Left lung (tissue), 10 donors: ENCODE measurements around the gene DHRS13. TPM values are rescaled to one million over a fixed set of nuclear protein-coding genes. Genes with fewer than 3 reads are reported as not detected.
"Not testable (repeated sequence)": the region's sequence is repeated elsewhere in the genome, so short reads cannot be mapped to it uniquely, and the experiment has no call there.

Source experiments
- ATAC-seq: fragments of 200-7000 bp; cut with Tn5 transposase; one replicate; pipeline ENCODE4 v1.9.1; 2020; ENCODE audit warnings: moderate library complexity
- DNase-seq, 4 donors: peaks; one replicate each; pipeline ENCODE4 v3.0.0-alpha.2; 2013 to 2020
- H3K27ac ChIP-seq, 2 donors: fragments of 200-600 bp; sonication (generic) in 1 of 2; one replicate each; pipeline versions ENCODE4 v1.5.0 to v1.8.0; 2020 to 2021
- H3K27me3 ChIP-seq, 2 donors: fragments of 200-600 bp; sonication (generic) in 1 of 2; one replicate each; pipeline versions ENCODE4 v1.5.0 to v1.8.0; 2020 to 2021
- H3K36me3 ChIP-seq, 2 donors: fragments of 200-600 bp; sonication (generic) in 1 of 2; one replicate each; pipeline versions ENCODE4 v1.5.0 to v1.8.0; 2020 to 2021
- H3K4me1 ChIP-seq, 2 donors: fragments of 200-600 bp; one replicate each; pipeline ENCODE4 v1.8.0; 2021
- H3K4me3 ChIP-seq, 2 donors: fragments of 200-600 bp; sonication (generic) in 1 of 2; one replicate each; pipeline versions ENCODE4 v1.5.0 to v1.8.0; 2020 to 2021; ENCODE audit warnings: mild to moderate bottlenecking in 1 of 2
- H3K9me3 ChIP-seq, 2 donors: fragments of 200-600 bp; sonication (generic) in 1 of 2; one replicate each; pipeline versions ENCODE4 v1.5.0 to v1.8.0; 2020 to 2021
- intact Hi-C, 2 donors: fragments of 100-400 bp; cut with DNase I; formaldehyde crosslinking; loops; one replicate each; pipeline versions ENCODE4 v1.11.2 to v1.14.2; 2022
- polyA plus RNA-seq, 6 donors: library from polyadenylated mRNA; unstranded; fragments of 120-200 nt; gene quantifications; one replicate each; pipeline ENCODE4 v1.2.1, GENCODE V29; 2013; ENCODE audit not compliant: insufficient read length in 6 of 6
- total RNA-seq, 2 donors: library from RNA; stranded (reverse); fragmentation: NEBNext Ultra II Directional; extraction: Animal tissue kit (Norgen Biotek cat#: 25700); gene quantifications; one replicate each; pipeline ENCODE4 v1.2.1, GENCODE V29; 2021
- TF ChIP-seq, protein P1 (sequence below), 2 donors: fragments of 200-600 bp; sonication (generic) in 1 of 2; IDR thresholded peaks; one replicate each; pipeline versions ENCODE4 v1.5.0 to v1.8.0; 2021; ENCODE audit warnings: antibody characterized with exemption in 2 of 2
- donor health status: DM: no; HTN: yes; CAD: no.
- donor health status: DM: no; HTN: no; CAD: no.

DHRS13 gene
- total and polyA plus RNA-seq, 8 donors = 5.2 to 16.9 (median 7.0) TPM

DNA sequence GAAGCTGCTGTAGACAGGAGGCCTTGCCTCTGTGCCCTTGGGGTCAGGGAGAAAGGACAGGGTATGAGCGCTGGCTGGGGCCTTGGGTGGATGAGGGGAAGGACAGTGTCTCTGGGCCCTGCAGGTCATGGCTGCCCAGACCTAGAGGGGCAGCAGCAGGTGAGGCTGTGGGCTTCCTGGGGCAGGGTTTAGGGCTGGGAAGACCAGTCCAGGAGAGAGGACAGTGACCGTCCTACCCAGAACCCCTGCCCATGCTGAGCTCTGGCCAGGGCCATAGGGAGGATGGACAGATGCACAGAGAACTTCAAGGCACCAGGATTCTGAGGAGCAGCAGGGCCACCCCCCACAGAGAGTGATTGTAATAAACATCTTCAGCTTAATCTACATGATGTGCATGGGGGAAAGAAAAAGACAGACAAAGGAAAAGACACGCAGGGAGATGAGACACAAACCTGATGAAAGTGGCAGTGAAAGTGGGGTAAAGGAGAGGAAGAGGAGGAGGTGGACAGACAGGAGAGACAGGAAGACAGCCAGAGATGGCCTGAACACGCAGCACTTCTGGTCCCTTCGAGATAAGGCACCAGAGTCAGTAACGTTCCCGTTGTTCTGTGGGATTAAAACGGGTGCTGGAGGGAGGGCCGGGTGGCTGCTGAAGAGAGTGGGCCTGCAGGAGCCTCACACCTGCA is 22.9 kb downstream of the DHRS13 start:
- TF ChIP-seq, protein P1, sequence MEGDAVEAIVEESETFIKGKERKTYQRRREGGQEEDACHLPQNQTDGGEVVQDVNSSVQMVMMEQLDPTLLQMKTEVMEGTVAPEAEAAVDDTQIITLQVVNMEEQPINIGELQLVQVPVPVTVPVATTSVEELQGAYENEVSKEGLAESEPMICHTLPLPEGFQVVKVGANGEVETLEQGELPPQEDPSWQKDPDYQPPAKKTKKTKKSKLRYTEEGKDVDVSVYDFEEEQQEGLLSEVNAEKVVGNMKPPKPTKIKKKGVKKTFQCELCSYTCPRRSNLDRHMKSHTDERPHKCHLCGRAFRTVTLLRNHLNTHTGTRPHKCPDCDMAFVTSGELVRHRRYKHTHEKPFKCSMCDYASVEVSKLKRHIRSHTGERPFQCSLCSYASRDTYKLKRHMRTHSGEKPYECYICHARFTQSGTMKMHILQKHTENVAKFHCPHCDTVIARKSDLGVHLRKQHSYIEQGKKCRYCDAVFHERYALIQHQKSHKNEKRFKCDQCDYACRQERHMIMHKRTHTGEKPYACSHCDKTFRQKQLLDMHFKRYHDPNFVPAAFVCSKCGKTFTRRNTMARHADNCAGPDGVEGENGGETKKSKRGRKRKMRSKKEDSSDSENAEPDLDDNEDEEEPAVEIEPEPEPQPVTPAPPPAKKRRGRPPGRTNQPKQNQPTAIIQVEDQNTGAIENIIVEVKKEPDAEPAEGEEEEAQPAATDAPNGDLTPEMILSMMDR (IDR thresholded peaks at IDR 0.05) = no peak
- Histone ChIP-seq H3K36me3 (peaks cover 0 to 71% of the 10 kb centered on the region in 2 donors), H3K27me3 (no peaks in the 10 kb centered on the region), H3K4me1 (no peaks in the 10 kb centered on the region), H3K27ac (no peak overlapping the region), H3K4me3 (no peak overlapping the region), H3K9me3 (no peaks in the 10 kb centered on the region)
- intact Hi-C loops = loop anchor here in 1 of 2 donors (5.0 kb wide), 1 partner anchor 33 kb away; no protein-coding TSS in a partner anchor
- ATAC-seq = no peak
- peak in 1 of 4 donors; percentile 39 for DNase-seq

DNA sequence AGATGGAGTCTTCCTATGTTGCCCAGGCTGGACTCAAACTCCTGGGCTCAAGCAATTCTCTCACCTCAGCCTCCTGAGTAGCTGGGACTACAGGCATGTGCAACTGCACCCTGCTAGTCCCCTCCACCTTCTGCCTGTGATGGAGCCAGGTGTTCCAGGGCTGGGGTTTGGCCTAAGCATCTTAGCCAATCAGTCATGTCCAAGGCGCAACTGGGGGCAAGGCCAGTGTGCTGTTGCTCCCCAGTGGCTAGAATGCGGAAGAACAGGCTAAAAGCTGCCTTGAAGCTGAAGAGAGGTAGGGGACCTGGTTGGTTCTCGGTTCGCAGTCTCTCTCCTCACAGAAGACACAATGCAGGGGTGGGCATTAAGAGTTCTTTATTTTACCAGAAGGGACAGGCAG is 23.9 kb downstream of the DHRS13 start:
- peak in 2 of 4 donors; percentile 19 to 31 for DNase-seq
- intact Hi-C loops = no loop called here

DNA sequence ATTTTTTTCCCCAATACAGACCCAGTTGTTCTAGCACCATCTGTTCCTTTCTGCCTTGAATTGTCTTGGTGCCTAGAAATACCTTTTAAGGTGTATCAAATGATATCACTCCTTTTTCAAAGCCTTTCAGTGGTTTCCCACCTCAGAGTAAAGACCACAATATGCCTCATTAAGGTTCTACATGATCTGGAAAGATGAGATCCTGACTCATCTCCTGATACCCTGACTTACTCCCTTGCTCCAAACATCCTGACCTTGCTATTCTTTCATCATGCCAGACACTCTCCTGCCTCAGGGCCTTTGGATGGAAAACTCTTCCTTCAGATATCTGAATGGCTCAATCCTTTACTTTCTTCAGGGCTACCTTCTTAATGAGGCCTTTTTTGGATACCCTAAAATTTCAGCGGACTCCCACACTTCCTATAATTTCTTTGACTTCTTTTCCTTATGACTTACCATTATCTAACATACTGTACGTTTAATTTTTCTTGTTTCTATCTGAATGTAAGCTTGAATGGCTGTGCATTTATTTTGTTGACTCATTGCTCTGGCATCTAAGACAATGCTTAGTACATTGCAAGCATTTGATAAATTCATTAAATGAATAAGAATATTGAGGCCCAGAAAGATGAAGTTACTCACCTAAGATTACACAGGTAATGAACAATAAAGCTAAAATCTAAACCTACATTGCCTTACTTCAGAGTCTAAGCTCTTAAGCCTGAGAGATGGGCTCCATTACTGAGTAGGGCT is 24.5 kb downstream of the DHRS13 start:
- H3K4me1 ChIP-seq = no peaks in the 10 kb centered on the region
- H3K27me3 ChIP-seq = no peaks in the 10 kb centered on the region
- intact Hi-C loops = no loop called here
- H3K4me3 ChIP-seq = no peak overlapping the region
- TF ChIP-seq, protein P1 (IDR thresholded peaks at IDR 0.05) = no peak
- no peaks in the 10 kb centered on the region for H3K9me3 ChIP-seq
- DNase-seq (no peak), ATAC-seq (no peak)
- no peak overlapping the region for H3K27ac ChIP-seq
- H3K36me3 ChIP-seq = peaks cover 0 to 54% of the 10 kb centered on the region in 2 donors

More for the DNA sequence above, 23.9 kb downstream of the DHRS13 start:
- Histone ChIP-seq H3K27ac (no peak overlapping the region), H3K4me3 (no peak overlapping the region), H3K27me3 (no peaks in the 10 kb centered on the region), H3K4me1 (no peaks in the 10 kb centered on the region), H3K36me3 (peaks cover 0 to 61% of the 10 kb centered on the region in 2 donors), H3K9me3 (no peaks in the 10 kb centered on the region)
- TF ChIP-seq, protein P1 (IDR thresholded peaks at IDR 0.05) = no peak
- ATAC-seq = peak; percentile 72

DNA sequence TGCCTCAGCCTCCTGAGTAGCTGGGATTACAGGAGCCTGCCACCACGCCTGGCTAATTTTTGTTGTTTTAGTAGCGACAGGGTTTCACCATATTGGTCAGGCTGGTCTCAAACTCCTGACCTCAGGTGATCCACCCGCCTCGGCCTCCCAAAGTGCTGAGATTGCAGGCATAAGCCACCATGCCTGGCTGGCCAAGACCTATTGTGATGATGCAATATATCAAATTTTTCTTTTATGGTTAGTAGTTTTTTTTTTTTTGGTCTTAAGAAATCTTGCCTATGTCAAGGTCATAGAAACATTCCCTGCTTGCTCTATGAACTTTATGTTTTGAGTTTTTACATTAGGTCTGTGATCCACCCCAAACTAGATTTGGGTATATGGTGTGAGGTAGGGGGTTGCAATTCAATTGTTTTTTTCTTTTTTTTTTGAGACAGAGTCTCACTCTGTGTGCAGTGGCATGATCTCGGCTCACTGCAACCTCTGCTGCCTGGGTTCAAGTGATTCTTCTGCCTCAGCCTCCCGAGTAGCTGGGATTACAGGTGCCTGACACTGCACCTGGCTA is 25.6 kb downstream of the DHRS13 start:
- intact Hi-C loops, H3K27ac ChIP-seq, H3K4me3 ChIP-seq, H3K27me3 ChIP-seq, DNase-seq, H3K9me3 ChIP-seq, ATAC-seq, H3K4me1 ChIP-seq: not testable (repeated sequence)
- H3K36me3 ChIP-seq = peaks cover 0 to 43% of the 10 kb centered on the region in 2 donors

DNA sequence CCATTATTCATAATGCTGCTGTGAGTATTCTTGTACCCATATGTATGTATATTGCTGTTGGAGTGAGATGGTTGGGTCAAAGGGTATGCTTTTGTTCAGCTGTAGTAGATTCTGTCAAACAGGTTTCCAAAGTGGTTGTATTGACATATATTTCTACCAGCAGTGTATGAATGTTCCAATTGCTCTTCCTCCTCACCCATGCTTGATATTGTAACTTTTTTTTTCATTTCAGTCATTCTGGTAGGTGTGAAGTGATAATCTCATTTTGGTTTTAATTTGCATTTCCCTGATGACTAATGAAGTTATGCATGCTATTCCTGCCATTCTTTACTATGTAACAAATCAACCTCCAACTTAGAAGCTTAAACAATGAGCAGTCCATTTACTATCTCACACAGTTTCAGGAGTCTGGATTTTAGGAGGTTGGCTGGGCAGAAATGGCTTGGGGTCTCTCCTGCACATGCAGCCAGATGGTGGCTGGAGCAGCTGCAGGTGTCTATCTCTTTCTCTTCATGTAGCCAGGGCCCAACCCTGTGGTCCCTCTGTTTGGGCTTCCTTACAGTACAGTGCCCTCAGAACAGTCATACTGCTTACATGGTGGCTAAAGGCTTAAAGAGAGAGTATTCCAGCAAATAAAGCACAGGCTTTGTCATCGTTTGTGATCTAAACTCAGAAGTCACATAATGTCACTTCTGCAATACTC is 26.9 kb downstream of the DHRS13 start:
- no peak for ATAC-seq
- Histone ChIP-seq H3K27ac (no peak overlapping the region), H3K36me3 (peaks cover 0 to 31% of the 10 kb centered on the region in 2 donors), H3K9me3 (no peaks in the 10 kb centered on the region), H3K27me3 (no peaks in the 10 kb centered on the region), H3K4me3 (no peak overlapping the region), H3K4me1 (no peaks in the 10 kb centered on the region)
- intact Hi-C loops = no loop called here
- DNase-seq = no peak
- TF ChIP-seq, protein P1 (IDR thresholded peaks at IDR 0.05) = no peak
